TTC549 (cell line): ENCODE measurements around the gene CTCFL.

Experiments
- FAIRE-seq: peaks from 2 replicates; lab custom pipeline; 2012; peaks lifted over from hg19 to GRCh38; lab: Jason Lieb, UNC

Gene CTCFL

GRCh38 chr20:57524511-57525176 is at the start of gene CTCFL:
CTCFL (minus strand) TSS chr20:57525140; CDS start chr20:57524205, 935 bp downstream.
- no peak for FAIRE-seq

GRCh38 chr20:57573894-57574293 is 49.0 kb upstream of the CTCFL start:
- FAIRE-seq: no peak

GRCh38 chr20:57573242-57573641 is 48.3 kb upstream of the CTCFL start:
- FAIRE-seq: no peak

- FAIRE-seq: no peak
These were observed 47.0 kb upstream of the CTCFL start for GRCh38 chr20:57571782-57572416.

- no peak for FAIRE-seq
These were observed 46.0 kb upstream of the CTCFL start for GRCh38 chr20:57570920-57571319.

GRCh38 chr20:57570145-57570850 is 45.4 kb upstream of the CTCFL start:
- FAIRE-seq: no peak

GRCh38 chr20:57568960-57569359 is 44.0 kb upstream of the CTCFL start:
- FAIRE-seq: no peak

- FAIRE-seq: no peak
These were observed 43.4 kb upstream of the CTCFL start for GRCh38 chr20:57568088-57568896.

GRCh38 chr20:57567471-57568079 is 42.6 kb upstream of the CTCFL start:
- no peak for FAIRE-seq

GRCh38 chr20:57566803-57567459 is 42.0 kb upstream of the CTCFL start:
- no peak for FAIRE-seq

GRCh38 chr20:57566399-57566798 is 41.5 kb upstream of the CTCFL start:
- FAIRE-seq: no peak

- no peak for FAIRE-seq
These were observed 40.2 kb upstream of the CTCFL start for GRCh38 chr20:57564951-57565642.

- FAIRE-seq: no peak
These were observed 39.4 kb upstream of the CTCFL start for GRCh38 chr20:57564180-57564802.

GRCh38 chr20:57563522-57563921 is 38.6 kb upstream of the CTCFL start:
- no peak for FAIRE-seq

GRCh38 chr20:57562541-57563465 is 37.9 kb upstream of the CTCFL start:
- no peak for FAIRE-seq

GRCh38 chr20:57561356-57562279 is 36.7 kb upstream of the CTCFL start:
- no peak for FAIRE-seq

- FAIRE-seq: no peak
These were observed 35.8 kb upstream of the CTCFL start, which contains the start of gene PCK1 for GRCh38 chr20:57560554-57561355. PCK1 (plus strand) TSS chr20:57561110; CDS start chr20:57561412, 302 bp downstream.
